Caki2 (cell line): ENCODE results near the gene NOS1AP. TPM values are rescaled to one million over a fixed set of nuclear protein-coding genes. Genes with fewer than 3 reads are reported as not detected.
"Not testable (repeated sequence)": the region's sequence is repeated elsewhere in the genome, so short reads cannot be mapped to it uniquely, and the experiment has no call there.

Source experiments
- DNase-seq: peaks from one replicate; pipeline ENCODE4 v3.0.0-alpha.2; 2015; ENCODE audit warnings: low read depth
- in situ Hi-C: cut with HindIII; loops from 2 replicates; pipeline ENCODE4 v1.10.0; 2016; ENCODE audit warnings: low sequenced_read_pairs, low pct_unique_long_range_greater_than_20kb, mixed read lengths
- total RNA-seq: library from RNA; depleted of rRNA; stranded (reverse); fragments of >200 nt; shearing (Covaris generic); gene quantifications from 2 replicates; pipeline ENCODE4 v1.2.3, GENCODE V29; 2014; ENCODE audit warnings: low replicate concordance

Gene NOS1AP
- total RNA-seq, 1 experiment from 2014 or later = not detected

DNA sequence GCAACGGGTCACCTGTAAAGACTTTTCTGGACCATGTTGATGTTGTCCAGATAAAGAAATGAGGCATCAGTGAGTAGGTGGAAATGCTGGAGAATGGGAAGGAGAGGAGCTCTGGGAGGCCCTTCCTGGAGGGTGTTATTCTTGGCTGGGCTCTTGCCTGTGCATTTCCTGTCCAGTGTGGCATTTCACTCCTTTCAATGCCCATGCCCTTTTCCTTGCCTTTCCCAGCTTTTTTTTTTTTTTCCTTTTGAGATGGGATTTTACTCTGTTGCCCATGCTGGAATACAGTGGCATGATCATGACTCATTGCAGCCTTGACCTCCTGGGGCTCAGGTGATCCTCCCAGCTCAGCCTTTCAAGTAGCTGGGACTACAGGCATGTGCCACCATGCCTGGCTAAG is 11.8 kb downstream of the NOS1AP start:
- in situ Hi-C loops = no loop called here
- DNase-seq = peak; percentile 79

DNA sequence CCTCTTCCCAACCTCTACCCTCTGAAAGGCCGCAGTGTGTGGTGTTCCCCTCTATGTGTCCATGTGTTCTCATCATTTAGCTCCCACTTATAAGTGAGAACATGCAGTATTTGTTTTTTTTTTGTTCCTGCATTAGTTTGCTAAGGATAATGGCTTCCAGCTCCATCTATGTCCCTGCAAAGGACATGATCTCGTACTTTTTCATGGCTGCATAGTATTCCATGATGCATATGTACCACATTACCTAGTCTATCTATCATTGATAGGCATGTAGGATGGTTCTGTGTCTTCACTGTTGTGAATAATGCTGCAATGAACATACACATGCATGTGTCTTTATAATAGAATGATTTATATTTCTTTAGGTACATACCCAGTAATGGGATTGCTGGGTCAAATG is 12.6 kb downstream of the NOS1AP start:
- DNase-seq, in situ Hi-C loops: not testable (repeated sequence)

DNA sequence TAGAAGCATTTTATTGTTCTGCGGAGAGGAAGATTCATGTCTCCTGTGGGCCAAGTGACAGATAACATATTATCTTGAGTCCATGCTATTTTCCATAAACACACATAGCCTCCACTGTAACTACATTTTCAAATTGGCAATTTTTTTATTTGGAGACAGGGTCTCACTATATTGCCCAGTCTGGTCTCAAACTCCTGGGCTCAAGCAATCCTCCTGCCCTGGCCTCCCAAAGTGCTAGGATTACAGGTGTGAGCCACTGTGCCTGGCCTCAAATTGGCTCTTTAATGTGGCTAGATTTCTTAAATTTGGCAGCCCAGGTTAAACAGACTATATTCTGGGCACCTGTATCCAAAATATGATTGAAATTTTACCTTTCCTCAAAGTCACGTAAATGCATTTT is 13.8 kb downstream of the NOS1AP start:
- no peak for DNase-seq
- in situ Hi-C loops = no loop called here

DNA sequence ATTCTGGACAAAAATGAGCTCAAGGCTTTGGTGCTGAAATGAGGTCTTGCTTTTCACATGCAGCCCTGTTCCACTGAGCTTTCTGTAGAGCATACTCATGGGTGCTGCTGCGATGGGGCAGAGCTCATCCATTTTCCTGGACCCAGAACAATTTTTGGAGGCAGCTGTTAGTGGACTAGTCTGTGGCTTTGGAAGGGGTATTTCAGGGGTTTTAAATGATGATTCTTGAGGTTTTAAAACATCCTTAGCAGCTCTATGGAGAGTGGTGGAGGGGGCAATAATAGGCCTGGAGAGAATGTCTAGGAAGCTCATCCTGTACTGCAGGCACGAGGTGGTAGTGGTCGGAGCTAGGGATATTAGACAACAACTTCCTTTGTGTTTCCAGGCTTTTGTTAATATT is 16.5 kb downstream of the NOS1AP start:
- in situ Hi-C loops = no loop called here
- DNase-seq = no peak

DNA sequence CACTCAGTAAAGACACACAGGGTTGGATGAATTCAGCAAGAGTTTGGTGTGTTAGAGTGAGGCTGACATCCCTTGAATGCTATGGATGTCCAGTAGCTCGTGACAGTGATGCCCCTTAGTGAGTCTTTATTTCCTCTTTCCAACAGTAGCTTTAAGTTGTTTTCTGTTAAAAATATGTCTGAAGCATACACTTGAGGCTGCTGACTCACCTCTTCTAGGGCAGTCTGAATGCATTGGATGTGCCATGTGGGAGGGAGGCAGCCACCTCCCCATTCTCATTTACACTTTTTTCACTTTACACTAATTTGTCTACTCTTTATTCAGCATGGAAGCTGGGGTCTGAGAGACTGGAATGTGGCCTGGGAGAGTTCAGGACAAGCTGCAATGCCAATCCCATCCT is 17.6 kb downstream of the NOS1AP start:
- in situ Hi-C loops = no loop called here
- no peak for DNase-seq

DNA sequence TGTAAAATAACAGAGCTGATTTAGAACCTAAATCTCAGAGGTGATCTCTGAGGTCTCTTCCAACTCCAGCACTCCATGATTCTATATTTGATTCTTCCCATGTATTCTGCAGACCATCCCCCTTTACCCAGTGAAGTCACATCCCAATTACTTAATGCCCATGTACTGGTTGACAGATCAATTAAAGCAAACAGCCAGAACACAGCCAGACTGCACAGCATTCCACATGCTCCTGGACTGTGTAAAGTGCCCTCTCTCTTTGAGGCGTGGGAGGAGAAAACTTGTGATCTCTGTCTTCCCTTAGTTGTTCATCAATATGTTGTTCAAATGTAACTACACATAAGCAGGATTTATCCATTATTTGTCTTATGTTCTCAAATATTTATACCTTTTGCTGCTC is 18.1 kb downstream of the NOS1AP start:
- DNase-seq = no peak
- in situ Hi-C loops = no loop called here

DNA sequence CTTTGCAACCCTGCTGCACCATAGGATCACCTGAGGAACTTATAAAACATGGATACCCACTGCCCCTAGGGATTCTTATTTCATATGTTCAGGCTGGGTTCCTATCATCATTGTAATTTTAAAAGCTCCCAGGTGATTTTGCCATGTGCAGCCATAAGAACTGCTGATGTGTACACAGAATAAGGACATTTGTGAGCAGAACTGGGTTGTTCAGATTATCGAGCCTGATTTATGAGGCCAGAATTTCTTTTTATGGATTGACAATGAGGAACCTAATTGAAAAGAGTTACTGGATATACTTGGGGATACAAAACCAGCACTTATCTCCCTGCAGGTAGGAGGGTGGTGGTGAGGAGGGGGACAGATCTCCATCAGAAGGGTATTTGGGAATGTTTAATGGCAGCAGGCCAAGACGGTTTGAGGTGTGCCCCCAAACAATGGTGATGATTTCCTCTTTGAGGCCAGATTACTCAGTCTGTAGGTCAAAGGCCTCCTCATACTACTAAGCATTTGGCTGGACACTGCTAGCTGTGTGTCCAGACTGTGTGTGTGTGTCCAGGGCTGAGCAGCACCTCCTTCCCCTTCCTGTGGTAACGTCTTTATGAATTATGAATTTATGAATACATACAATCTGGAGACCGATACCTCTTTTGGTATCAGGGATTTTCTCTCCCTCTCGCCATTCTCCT is 18.9 kb downstream of the NOS1AP start:
- in situ Hi-C loops = no loop called here
- no peak for DNase-seq

DNA sequence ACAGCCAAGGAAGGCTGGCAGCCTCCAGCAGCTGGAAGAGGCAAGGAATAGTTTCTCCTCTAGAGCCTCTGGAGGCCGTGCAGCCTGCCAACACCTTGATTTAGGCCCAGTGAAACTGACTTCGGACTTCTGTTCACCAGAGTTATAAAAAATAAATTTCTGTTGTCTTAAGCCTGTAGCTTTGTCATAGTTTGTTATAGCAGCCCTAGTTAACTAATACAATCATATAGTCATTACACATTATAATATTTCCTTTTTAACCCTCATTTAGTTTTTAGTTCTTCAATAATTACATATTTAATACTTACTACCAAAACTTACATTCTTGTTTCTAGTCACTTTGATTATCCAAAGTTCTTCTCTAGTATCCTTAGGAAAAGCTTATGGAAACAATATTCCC is 20.3 kb downstream of the NOS1AP start:
- in situ Hi-C loops = no loop called here
- no peak for DNase-seq

DNA sequence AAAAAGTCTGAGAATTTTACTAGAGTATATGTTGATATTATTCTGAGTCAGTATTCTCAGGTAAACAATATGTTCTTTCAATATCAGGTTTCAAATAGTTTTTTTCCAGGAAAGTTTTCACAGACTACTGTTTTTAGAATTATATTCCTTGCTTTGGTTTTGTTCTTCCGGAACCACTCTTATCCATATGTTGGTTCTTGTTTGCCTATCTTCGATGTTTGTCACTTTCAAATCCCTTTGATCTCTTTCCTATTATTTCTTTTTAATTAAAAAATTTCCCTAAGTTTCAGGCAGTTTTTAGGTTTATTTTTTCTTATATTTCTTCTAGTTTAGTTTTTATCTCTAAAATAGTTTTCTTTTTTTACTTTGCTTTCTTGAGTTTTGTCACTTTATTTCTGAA is 20.9 kb downstream of the NOS1AP start:
- DNase-seq = no peak
- in situ Hi-C loops = no loop called here

DNA sequence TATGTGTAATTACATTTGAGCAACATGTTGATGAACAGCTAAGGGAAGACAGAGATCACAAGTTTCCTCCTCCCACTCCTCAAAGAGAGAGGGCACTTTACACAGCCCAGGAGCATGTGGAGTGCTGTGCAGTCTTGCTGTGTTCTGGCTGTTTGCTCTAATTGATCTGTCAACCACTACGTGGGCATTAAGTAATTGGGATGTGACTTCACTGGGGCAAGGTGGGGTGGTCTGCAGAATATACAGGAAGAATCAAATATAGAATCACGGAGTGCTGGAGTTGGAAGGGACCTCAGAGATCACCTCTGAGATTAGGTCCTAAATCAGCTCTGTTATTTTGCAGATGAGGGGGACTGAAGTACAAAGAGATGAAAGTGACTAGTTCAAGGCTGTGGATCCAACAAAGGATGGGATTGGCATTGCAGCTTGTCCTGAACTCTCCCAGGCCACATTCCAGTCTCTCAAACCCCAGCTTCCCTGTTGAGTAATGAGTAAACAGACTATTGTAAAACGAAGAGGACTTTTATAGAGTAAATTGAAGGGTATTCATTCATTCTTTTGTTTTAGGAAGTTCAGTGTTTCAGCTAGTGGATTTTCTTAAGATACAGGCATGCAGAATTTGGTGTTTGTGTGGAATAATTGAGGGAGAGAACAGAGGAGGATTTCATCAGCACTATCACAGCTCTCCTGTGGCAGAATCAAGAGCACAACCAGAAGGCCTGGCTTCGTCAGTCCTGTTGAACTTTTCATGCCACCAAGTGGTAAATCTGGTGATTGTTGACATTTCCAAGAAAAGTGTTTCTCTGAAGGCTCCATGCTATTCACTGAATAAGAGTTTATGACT is 22.4 kb downstream of the NOS1AP start:
- no peak for DNase-seq
- in situ Hi-C loops = no loop called here

DNA sequence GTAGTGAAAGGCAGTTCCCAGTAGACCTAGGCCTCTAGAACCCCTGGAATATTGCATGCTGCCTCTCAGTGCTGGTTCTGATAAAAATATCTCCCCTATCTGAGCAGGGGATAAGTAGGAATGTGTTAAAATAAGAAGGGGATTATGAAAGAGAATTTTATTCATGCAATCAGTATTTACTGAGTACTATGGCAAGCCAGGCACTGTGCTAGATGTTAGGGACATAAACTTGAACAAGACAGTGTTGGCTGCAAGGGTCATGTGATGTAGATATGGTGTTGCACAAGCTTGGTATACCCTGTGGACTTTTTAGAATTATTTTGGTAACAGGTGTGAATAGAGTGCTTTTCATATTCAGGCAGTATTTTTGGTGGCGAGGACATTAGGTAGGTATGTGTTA is 23.6 kb downstream of the NOS1AP start:
- no peak for DNase-seq
- in situ Hi-C loops = no loop called here

DNA sequence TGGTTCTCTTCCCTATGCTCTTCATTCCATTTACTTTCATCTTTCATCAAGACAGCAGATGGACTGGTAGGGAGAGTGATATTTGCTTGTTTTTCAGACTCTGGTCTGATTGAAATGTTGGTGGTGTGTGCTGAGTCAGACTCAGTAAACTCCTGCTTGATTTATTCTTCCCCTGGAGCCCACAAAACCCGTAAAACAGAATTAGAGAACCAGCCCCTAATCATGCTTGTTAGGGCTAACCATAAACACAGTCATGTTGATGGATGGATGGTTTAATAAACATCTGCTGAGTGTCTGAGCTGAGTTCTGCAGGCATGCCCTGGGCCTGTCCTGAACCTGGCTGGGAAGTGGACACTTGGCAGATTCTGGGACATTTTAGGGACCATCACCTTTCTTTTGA is 24.8 kb downstream of the NOS1AP start:
- DNase-seq = no peak

DNA sequence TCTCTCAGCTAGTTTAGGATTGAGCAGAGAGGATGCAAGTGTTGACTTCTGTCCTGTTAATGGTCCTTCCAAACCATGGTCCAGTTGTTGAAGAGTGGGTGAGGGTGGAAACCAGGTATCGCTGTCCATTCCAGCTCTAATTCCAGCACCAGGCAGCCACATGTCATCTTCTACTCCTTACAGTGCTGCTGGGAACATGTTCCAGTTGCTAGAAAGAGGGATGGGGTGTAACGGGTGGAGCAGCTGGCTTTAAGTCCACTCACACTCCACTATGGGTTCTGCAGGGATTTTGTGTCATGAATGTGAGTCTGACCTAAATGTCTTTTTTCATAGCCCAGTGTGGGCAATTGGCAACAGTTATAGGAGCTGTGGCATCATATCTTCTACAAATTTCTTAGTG is 25.2 kb downstream of the NOS1AP start:
- in situ Hi-C loops = no loop called here
- no peak for DNase-seq

More for the DNA sequence above, 24.8 kb downstream of the NOS1AP start:
- in situ Hi-C loops = no loop called here

DNA sequence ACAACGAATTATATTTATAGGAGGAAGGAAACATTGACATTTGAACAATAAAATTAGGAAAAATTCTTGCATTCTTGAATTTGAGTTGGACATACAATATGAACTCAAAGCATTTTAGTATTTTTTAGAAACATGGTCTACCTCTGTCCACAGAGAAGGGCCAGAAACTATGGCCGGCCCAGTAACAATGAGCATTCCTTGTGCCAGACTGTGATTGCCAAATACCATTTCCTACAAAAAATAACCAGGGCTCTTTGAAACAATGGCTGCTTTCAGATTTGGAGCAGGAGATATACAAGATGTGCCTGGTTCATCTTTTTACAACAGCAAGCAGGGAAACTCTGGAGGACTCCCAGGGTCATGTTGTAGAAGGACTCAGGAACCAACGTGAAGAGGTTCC is 38.4 kb downstream of the NOS1AP start:
- in situ Hi-C loops = no loop called here

DNA sequence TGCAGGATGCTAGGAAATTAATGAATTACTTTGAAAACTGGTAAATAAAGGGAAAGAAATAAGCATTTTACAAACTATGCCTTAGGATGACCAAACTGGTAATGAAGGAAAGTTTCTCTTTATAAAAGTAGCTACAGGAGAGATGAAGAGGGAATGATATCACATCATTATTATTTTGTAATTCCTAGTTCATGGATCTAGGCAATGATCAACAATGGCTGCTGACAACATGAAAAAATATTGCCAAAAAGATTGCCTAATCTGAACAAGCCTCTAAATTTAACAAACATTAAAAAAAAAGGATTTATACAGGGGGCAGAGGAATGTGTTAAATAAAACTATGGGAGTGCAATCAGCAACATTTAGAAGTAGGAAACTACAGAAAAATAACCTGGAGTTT is 38.9 kb downstream of the NOS1AP start:
- DNase-seq = no peak

More for the DNA sequence above, 38.4 kb downstream of the NOS1AP start:
- no peak for DNase-seq

DNA sequence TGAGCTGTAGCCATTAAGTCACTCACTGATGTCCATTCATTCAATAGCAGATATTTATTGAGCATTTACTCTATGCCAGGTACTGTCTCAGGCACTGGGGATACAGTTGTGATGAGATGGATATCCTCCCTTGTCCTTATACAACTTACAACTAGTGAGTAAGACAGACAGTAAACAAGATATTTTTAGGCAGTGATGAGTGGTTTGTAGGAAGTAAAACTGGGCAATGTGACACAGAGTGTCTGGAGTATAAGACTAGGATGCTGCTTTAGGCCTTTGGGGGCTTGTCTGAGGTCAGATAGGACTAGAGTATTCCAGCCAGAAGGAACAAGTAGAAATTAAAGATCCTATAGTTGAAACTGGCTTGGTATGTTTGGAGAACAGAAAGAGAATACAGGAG is 41.4 kb downstream of the NOS1AP start:
- no peak for DNase-seq
- in situ Hi-C loops = no loop called here

More for the DNA sequence above, 38.9 kb downstream of the NOS1AP start:
- in situ Hi-C loops = no loop called here

DNA sequence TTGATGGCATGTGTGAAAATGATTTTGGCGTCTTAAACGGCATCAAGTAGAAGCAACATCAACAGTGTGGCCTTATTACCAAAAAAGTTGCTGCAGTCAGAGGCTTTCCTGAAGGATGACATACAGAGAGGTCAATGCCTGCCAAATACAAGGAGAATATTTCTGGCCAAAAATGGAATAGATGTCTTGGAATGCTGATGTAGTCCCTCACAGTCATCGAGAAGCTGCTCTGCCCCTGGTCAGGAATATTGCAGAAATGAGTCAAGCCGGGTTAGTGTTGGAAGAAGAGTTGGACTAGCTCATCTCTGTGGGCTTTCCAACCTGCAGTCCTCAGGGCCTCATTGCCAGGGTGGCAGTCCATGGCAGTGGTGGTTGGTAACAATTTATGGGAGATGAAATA is 42.1 kb downstream of the NOS1AP start:
- in situ Hi-C loops = no loop called here
- DNase-seq = no peak

DNA sequence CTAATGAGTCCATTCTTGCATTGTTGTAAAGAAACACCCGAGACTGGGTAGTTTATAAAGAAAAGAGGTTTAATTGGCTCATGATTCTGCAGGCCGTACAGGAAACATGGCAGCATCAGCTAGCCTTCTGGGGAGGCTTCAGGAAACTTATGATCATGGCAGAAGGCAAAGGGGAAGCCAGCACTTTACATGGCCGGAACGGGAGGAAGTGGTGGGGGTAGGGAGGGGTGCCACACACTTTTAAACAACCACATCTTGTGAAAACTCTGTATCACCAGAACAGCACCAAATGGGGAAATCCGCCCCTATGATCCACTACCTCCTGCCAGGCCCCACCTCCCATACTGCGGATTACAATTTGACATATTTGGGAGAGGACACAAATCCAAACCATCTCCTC is 43.9 kb downstream of the NOS1AP start:
- in situ Hi-C loops = no loop called here
- DNase-seq = no peak

DNA sequence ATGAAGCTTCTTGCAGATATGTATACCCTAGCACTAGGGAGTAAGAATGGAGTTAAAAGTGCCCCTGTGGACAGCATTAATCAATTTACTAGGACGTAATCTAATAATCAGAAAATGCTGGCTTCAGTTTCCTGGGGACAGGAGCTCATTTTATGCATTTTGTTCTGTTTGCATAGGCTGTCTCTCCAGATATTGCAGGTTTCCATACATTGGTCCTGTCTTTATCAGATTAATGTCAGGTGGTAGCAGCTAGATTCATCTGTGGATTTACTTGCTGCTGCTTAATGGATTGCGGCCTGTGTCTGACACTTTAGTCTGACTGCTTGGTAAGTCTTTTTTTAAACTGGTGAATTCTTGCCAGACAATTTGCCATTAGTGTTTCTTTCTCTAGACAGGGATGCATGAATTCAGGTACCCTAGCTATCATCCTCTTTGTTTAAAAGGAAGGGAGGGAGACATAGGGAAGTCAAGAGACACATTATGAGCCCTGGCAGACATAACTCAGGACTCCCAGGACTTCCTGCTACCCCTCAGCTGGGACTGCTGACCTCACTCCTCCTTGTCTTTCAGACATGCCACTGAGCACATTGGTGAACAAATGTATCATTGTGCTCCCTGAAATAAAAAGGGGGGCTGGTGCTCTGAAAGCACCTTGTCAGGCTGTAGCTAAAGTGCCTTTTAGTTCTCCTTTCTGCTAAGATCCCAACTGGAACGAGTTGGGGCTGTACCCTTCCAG is 47.7 kb downstream of the NOS1AP start:
- in situ Hi-C loops = no loop called here

More for the DNA sequence above, 47.7 kb downstream of the NOS1AP start:
- no peak for DNase-seq
